ENCODE results near the gene SPR.
A peak's percentile ranks its signal among the peaks of the same experiment; 100 is the strongest.
"Not testable (repeated sequence)": the region's sequence is repeated elsewhere in the genome, so short reads cannot be mapped to it uniquely, and the experiment has no call there.

Gene SPR

DNA sequence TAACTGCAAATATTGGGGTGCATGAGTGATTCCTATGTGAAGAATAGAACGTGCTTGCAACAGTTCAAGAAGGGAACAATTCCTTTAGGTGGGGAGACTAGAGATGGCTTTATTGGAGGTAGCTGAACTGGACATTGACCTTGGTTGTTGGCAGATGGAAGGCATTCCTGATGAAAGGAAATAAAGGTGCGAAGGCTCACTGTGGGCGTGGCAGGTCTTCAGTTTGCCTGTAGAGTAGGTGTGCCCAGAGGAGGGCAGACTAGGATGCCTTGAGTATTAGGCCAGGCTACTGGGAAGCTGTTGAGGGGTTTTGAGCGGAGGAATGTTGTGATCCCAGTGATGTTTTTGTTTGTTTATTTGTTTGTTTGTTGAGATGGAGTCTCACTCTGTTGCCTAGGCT is 2.8 kb downstream of the SPR start:
- no peak for DNase-seq (ENCODE audit: low spot score)

DNA sequence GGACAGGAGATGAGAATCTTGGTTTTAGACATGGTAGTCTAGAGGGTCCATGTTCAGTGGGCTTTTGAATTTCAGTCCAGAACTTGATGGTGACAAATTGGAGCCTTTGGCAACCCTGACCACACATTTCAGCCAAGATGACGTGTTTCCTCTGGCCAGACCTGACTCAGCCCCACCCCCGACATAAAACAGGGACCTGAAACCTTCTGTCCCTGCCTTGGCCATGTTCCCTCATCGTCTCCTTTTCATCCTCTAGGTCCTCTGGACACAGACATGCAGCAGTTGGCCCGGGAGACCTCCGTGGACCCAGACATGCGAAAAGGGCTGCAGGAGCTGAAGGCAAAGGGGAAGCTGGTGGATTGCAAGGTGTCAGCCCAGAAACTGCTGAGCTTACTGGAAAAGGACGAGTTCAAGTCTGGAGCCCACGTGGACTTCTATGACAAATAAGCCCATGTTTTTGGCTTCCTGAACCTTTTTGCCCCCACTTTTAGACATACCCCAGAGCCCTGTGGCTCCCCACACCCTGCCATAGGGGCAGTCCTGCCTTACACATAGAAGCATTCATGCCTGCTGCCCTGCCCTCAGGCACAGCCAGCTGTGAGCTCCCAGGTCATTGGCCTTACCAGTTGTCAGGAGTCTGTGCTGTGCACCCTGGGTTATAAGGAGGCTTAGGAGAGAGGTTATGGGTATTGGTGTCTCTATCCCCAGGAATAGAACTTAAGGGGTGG is 4.0 kb downstream of the SPR start:
- no peak for DNase-seq (ENCODE audit: low spot score)

DNA sequence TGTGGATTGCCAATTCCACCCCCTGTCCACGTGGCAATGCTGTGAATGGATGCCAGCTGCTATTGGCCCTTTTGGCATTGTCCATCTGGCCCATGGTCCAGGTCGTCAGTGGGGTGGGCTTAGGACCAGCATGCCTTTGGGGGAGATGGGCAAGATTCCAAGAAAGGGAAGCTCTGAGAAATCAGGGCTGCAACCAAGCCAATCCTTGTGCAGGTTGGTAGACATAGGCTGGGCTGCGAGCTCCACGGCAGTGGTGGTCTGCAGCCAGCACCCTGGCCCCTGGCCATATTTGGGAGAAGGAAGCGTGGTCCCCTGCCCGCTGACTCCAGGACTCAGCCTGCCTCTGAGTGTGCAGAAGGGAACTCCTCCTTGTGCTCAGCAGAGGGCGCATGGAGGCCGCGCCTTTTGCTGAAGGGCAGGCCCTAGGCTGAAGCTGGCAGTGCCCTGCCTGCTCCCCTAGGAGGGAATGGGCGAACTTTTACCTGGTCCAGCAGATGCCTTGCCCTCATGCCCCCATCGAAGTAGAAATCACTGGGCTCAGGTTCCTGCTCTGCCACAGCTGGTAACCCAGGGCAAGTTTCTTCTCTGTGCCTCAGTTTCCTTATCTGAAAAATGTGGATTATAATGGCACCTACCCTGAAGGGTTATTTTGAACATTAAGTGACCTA is 5.4 kb downstream of the SPR start:
- peak; percentile 65 for DNase-seq (ENCODE audit: low spot score)

DNA sequence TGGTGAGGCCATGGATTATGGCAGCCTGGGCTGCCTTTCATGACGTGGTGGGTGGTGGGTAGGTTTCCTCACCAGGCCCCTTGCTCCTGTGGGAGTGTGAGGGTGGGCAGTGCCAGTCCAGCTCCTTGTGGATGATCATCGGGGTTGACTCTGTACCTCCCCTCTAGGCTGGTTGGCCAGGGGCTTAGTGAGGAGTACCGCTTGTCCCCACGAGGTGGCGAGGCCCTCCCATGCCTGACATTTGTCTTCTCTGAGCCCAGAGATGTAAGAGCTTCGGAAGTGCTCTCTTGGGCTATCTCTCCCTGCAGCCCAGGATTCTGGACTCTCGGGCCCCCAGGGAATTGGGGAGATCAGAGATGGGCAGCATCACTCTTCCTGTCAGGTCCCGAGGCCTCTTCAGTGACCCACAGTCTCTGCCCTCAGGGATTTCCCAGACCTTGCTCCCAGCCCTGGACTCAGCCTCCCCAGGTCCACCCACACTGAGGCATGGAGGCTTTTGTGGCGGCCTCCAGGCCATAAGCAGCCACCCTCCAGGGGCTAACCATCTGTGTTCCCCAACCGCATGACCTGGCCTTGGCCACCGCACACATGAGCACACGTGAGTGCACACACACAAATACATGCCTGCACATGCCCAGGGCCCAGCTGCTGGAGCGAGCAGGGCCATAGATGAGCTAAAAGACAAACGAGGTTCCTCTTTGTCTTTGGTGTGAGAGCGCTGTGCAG is 6.5 kb downstream of the SPR start:
- DNase-seq (ENCODE audit: low spot score) = peak; percentile 64

DNA sequence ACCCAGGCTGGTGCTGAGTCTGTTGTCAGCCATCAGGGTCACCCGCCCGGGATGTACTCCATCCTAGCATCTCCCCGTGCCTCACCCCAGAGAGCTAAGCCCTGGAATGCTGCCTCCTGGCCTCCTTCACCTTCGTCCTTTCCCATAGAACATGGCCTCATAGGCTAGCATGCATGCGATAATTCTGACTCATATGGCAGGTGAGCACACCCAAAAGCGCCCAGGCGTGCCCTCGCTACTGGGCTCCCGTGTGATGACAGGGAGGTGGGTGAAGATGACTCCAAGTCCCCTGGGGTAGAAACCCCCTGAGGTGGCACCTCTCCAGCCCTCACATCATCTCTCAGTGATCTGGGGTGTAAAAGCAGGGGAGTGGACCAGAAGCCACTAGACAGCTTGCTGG is 7.3 kb downstream of the SPR start:
- no peak for DNase-seq (ENCODE audit: low spot score)

DNA sequence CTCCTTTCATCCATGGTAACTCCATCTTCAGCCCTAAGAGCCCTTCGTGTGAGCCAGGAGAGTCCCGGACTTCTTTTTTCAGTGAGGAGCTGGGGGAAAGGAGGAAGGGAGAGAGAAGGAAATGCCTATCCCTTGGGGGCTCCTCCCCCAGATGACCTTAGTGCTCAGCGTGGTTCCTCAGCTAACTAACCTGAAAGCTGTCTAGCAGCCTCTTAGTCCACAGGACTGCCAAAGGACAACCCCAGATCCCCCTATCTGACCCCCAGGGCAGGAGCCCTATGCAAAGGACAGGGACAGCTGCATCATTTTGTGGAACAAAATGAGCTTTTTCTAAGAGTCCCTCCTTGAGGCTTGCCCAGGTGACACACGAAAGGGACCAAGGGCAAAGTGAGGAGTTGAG is 7.9 kb downstream of the SPR start:
- no peak for DNase-seq (ENCODE audit: low spot score)

DNA sequence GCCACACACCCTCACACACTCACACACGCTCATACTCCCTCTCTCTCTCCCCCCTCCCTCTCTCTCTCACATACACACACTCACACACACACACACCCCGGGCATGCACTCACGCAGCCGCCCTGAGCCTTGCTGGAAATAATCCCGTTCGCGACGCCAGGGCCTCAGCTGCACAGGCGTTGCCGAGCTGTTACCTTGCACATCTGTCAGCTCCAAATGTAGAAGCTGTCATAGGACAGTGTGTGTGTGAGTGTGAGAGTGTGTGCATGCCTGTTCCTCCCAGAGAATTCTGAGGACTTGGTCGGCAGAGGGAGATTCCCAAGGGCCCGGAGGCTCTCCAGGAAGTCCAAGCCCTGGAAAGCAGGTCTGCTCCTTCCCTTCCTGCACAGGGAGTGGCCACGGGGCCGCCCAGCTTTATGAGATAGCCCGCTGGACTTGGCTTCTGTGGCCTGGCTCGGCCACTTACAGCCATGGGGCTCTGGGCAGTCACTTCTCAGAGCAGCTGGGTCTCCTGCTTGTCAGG is 8.6 kb downstream of the SPR start:
- DNase-seq (ENCODE audit: low spot score) = no peak

DNA sequence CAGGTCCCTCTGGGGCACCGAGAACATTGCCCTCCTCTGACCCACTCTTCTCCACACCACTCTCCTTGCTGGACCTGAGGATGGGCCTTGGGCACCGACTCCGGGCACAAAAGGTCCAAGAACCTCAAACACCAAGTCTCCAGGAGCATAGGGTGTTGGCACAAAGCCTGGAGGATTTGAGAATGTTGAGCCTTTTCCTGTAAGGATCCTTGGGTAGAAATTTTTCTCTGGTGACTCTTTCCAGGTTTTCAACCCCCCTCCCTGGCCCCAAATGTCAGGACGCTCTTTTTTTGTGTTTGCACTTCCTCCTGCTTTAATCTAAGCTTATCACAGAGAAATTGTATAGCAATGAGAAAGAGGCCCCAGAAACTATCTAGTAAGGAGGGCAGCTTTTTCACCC is 9.2 kb downstream of the SPR start:
- no peak for DNase-seq (ENCODE audit: low spot score)

DNA sequence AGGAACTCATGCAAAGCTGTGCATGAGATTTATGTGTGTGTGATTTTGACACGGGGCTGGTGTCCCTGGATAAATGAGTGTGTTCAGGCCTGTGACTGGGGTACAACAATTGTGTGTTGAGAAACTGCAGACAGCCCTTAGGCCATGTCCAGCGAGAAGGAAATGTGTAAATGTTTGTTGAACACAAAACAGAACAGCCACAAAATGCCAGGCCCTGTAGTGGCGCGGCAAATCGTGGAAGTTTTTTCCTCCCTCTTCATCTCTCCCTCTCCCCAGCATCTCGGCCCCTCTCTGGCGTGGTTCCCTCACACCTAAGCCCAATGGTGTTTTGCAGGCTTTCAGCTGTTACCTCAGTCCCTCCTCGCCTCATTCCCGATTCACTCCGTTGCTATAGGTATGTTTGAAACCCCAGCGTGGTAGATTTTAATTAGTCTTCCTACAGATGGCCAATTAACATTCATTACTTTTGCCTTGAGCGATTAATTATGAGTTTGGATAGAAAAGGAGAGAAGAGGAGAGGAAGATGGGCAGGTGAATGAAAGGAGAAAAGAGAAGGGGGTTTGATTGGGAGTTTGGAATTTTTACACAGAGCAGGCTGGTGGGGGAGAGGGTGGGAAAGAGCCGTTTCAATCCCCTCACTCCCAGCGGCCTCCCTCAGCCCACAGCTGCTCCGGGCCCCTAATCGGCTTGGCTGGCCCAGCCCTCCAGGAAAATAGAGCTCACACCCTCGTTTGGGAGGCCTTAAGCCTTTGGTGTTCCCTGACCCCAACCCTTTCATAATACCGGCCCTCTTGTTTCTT is 10.8 kb downstream of the SPR start:
- no peak for DNase-seq (ENCODE audit: low spot score)

DNA sequence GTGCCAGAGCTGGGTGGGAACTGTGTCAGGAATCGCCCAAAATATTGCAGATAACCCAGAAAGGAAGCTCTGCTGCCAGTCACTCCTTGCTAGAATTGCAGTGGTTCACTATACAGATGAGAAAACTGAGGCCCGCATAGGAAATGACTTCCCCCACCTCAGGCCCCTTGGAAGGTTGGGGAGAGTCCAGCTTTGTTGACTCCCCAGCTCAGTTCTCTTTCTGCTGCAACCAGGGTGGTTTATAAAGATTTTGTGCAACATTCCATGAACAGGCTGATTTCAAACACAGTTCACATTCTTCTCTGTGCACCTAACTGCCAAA is 11.3 kb downstream of the SPR start:
- no peak for DNase-seq (ENCODE audit: low spot score)

DNA sequence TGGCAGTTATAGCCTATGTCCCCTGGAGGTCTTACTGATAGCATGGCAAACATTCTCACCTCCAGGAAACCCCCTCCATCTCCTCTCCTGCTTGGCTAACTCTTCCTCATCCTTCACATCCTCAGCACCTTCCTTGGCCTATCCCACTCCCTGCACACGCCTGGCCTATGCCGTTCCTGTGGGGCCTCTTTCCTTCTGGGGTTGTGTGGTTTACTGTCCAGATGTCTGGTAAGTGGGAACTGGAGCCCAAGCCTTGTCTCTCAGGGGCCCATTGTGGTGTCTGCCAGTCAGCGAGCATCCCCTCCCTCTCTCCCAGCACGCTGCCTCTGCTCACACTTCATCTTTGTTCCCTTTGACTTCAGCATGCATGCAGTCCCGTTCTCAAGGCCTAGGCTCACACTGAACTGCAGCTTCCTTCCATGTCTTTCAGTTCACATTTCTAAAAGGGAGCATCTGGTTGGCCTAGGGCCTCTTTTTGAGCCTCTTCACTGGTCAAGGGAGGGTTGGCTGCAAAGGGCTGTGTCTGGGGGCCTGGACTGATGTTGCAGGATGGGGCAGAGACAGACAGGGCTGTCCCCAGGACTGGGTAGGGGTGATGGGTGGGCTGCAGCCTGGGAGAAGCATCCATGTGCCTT is 13.1 kb downstream of the SPR start:
- DNase-seq (ENCODE audit: low spot score) = no peak

DNA sequence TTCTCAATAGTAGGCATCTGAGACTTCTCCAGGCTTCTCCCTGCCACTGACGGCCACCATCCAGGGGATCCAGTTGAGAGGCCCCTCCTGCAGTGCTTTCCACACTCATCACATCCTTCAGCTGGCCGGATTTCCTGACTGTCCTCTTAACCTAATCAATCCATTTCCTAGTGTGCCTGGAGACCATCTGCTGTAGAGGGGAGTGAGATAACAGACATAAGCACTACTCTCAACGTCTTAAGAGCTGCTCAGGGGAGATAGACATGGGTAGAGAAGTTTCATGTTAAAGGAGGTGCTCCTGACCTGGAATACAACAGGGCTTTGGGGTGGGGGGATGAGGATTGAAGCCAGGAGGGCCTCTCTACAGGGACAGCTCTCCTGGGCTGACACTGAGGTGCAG is 14.2 kb downstream of the SPR start:
- DNase-seq (ENCODE audit: low spot score) = no peak

DNA sequence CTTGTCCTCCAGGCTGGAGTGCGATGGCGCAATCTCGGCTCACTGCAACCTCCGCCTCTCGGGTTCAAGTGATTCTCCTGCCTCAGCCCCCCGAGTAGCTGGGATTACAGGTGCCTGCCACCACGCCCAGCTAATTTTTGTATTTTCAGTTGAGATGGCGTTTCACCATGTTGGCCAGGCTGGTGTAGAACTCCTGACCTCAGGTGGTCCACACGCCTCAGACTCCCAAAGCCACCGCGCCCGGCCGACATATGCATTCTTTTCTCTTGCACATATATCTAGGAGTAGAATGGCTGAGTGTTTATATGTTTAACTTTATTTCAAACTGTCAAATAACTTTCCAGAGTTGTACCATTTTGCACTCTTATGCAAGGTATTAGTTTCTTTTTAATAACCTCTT is 20.2 kb downstream of the SPR start:
- DNase-seq (ENCODE audit: low spot score) = not testable (repeated sequence)

DNA sequence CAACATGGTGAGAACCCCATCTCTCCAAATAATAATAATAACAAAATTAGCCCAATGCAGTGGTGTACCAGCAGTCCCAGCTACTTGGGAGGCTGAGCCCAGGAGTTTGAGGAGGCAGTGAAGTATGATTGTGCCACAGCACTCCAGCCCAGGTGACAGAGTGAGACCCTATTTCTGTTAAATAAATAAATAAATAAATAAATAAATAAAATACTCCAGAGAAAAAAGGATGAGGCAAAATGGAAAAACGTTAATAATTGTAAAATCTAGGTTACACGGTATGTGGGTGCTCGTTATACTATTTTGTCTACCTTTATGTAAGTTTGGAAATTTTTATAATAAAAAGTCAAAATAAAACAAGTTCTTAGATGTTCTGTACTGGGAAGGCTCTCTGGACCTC is 21.5 kb downstream of the SPR start:
- no peak for DNase-seq (ENCODE audit: low spot score)

DNA sequence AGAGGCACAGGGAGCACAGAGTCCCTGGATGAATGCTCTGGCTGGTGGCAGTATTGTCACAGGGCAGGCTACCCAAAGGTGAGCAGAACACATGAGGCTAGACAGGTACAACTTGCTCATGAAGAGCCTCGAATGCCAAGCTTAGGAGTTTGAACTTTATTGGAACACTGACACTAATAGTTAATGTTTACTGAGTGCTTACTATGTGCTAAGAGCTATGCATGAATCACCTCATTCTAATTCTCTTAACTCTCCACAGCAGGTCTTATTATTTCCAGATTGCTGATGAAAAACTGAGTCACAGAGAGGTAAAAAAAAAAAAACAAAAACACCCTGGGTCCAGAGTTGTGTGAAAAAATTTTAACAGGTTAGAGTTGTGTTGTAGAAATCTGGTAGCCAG is 24.0 kb downstream of the SPR start:
- no peak for DNase-seq (ENCODE audit: low spot score)

DNA sequence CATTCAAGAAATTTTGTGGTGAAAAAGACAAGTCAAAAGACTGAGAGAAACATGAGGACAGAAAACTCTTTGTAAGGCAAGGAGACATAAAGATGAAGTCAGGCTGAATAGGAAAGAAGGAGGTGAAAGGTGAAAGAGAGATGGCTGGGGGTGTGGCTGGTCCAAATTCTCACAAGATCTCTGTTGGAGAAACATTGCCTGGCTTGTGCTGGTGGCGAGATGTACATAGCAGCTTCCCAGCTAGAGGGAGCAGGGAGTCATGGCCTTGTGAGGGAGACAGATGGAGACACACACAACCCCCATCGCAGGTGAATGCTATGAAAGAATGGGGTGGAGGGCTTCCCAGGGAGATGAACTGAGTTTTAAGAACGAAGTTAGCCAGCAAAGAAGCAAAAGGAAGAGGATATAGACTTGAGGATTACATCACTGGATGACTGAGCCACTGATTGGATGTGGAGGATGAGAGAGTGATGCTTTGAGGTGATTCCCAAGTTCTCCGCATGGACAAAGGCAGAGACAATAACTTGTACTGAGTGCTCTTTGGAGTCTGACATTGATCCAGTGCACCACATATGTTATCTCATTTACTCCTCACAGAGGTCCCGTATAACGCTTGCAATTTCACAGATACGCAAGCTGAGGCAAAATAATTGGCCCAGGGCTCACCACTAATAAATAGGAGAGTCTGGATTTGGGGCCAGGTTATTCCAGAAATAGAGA is 26.4 kb downstream of the SPR start:
- no peak for DNase-seq (ENCODE audit: low spot score)

DNA sequence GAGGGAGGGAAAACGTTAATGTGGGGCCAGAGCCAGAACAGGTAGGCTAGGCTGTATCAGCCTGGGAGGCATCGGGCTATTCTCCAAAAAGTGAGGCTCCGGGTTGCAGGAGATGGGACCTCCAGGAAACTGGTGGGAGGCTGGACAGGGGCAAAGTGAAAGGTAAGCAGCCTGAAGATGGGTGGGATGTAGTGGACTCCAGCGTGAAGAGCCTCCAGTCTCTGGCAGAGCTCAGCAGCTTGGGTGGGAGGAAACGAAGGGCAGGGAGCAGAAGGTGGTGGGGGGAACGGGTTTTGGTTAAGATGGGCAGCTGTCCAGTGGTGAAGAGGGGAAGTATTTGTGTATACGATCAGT is 27.0 kb downstream of the SPR start:
- DNase-seq (ENCODE audit: low spot score) = no peak

DNA sequence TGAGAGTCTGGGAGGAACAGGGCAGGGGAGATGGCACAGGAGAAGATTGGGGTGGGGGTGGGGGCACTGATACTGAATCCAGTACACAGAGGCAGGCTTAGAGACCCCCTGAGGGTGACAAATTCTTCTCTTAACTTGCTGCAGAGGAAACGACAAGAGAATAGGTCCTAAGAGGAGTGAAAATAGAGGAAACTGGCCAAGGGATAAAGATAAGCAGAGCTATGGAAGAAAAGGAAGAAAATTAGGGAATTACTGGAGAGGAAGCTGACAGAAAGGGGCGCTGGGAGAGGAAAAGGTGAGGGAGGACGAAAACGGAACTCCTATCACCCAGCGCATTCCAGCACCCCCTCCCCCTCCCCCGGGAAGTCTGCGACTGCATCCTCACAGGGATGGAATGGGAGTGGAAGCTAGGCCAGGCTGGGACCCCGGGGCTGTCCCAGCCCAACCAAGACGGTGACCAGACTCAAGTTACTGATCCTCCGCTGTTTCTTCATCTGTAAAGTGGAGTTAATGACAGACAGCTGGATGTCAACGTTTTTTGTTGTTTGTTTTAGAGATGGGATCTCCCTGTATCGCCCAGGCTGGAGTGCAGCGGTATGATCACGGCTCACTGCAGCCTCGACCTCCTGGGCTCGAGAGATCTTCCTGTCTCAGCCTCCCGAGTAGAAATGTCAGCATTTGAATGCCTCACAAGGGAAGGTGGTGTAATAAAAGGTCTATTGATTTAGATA is 27.5 kb downstream of the SPR start:
- no peak for DNase-seq (ENCODE audit: low spot score)

DNA sequence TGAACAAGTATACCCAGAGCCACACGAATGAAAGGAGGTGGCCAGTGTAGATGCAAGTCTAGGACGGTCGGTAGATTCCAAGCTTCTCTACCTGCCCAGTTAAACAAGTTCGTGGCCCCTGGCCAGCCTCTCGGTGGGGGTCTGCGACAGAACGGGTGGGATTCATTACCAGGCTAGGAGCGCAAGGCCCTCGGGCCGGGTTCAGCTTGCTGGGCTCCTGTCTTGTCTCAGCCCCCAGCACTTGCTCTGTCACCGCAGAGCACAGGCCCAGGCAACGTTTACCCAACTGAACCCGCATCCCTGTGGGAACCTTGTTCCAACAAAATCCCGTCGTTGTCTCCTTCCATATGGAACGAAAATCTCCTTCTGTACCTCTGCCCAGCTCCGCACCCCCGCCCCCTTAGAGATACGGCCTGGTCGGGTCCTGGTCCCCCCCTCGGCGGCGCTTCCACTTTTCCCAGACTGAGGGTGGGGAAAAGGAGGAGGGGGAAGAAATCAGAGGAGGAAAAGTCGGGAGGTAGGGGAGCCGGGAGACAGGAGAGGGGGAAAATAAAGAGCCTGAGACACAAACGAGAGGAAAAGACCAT is 28.2 kb downstream of the SPR start:
- DNase-seq (ENCODE audit: low spot score) = no peak
